Measurements from ENCODE around the gene SLC12A3.

Gene SLC12A3

DNA sequence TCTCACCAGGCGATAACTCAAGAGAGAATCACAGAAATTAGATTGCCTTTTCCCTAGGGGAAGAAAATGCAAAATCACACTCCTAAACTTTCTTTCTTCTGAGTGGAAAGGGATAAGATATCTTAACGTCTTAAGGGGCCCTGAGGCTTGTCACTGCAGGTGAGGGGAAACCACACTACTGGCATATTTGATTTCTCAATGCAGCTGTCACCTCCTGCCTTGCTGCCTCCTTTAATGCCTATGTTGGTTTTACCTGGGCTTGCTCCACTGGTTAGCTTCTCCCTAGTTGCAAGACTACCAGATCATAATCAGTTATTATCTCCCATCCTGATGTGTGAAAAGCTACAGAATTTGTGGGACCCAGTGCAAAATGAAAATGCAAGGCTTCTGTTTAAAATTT is 62.5 kb downstream of the SLC12A3 start:
- Histone ChIP-seq H2AFZ (ENCODE audit: low read depth) (no peak overlapping the region), H3K4me3 (IDR thresholded peaks at IDR 0.05; ENCODE audit: insufficient read depth, low read depth, low read length) (no peak overlapping the region), H4K20me1 (ENCODE audit: insufficient read depth) (no peaks in the 10 kb centered on the region), H3K4me2 (peak overlapping the region; percentile 6; the same call in 1 of the 2 replicates), H3K27ac (no peak overlapping the region), H3K9ac (no peak overlapping the region), H3K36me3 (ENCODE audit: insufficient read depth) (no peaks in the 10 kb centered on the region), H3K79me2 (ENCODE audit: insufficient read depth, low read depth) (peaks cover 5% of the 10 kb centered on the region), H3K4me1 (ENCODE audit: low read depth, poor library complexity, severe bottlenecking) (peaks cover 40% of the 10 kb centered on the region), H3K27me3 (ENCODE audit: insufficient read depth, low read depth) (no peaks in the 10 kb centered on the region)
- TF ChIP-seq, protein P1, sequence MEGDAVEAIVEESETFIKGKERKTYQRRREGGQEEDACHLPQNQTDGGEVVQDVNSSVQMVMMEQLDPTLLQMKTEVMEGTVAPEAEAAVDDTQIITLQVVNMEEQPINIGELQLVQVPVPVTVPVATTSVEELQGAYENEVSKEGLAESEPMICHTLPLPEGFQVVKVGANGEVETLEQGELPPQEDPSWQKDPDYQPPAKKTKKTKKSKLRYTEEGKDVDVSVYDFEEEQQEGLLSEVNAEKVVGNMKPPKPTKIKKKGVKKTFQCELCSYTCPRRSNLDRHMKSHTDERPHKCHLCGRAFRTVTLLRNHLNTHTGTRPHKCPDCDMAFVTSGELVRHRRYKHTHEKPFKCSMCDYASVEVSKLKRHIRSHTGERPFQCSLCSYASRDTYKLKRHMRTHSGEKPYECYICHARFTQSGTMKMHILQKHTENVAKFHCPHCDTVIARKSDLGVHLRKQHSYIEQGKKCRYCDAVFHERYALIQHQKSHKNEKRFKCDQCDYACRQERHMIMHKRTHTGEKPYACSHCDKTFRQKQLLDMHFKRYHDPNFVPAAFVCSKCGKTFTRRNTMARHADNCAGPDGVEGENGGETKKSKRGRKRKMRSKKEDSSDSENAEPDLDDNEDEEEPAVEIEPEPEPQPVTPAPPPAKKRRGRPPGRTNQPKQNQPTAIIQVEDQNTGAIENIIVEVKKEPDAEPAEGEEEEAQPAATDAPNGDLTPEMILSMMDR (conservative IDR thresholded peaks at IDR 0.05; ENCODE audit: low read depth, low read length): no peak

DNA sequence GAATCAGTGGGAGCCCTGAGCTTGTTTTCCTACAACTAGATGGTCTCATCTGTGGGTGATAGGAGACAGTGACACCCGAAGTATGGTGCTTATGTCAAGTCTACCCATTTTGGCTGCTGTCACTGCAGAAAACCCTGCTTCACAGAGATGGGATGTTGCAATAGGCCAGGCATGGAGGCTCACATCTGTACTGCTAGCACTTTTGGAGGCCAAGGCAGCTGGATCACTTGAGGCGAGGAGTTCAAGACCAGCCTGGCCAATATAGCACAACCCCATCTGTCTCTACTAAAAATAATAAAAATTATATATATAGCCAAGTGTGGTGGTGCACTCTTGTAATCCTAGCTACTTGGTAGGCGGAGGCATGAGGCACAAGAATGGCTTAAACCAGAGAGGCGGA is 64.6 kb downstream of the SLC12A3 start:
- Histone ChIP-seq H3K36me3 (ENCODE audit: insufficient read depth) (peaks cover 4% of the 10 kb centered on the region; the same call in 1 of the 2 replicates), H2AFZ (ENCODE audit: low read depth) (no peak overlapping the region), H3K4me1 (ENCODE audit: low read depth, poor library complexity, severe bottlenecking) (peaks cover 33% of the 10 kb centered on the region), H3K27me3 (ENCODE audit: insufficient read depth, low read depth) (no peaks in the 10 kb centered on the region), H3K27ac (peak overlapping the region; percentile 97; the same call in 1 of the 2 replicates), H3K79me2 (ENCODE audit: insufficient read depth, low read depth) (peaks cover 26% of the 10 kb centered on the region), H3K4me3 (IDR thresholded peaks at IDR 0.05; ENCODE audit: insufficient read depth, low read depth, low read length) (no peak overlapping the region), H3K9ac (no peak overlapping the region), H4K20me1 (ENCODE audit: insufficient read depth) (peaks cover 18% of the 10 kb centered on the region; the same call in 1 of the 2 replicates), H3K4me2 (peak overlapping the region; percentile 98; the same call in 1 of the 2 replicates)
- TF ChIP-seq, protein P1 (conservative IDR thresholded peaks at IDR 0.05; ENCODE audit: low read depth, low read length): no peak

DNA sequence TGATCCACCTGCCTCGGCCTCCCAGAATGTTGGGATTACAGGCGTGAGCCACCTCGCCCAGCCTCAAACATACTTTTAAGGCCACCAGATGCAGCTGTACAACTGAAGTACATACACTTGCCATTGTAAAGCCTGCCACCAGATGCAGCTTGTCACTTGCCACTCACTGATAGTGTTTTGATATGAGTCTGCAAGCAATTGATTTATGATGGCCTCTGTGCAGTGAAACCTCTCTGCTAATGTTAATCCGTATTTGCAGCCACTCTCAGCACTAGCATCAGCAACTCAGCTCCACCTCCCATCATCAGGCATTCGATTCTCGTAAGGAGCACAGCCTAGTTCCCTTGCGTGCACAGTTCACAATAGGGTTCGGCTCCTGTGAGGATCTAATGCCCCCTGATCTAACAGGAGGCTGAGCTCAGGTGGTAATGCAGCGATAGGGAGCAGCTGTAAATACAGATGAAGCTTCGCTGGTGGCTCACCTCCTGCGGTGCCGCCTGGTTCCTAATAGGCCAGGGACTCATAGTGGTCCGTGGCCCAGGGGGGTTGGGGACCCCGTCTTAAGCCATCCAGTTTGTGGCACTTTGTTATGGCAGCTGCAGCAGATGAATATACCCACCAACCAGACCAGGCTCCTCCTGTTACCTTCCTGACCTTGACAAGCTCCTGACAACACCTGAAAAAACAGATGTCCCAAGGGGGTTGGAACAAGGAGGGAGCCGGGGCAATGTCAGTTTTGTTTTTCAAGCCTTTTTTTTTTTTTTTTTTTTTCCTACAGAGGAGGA is 65.7 kb downstream of the SLC12A3 start:
- Histone ChIP-seq H3K27ac (peak overlapping the region; percentile 97), H2AFZ (ENCODE audit: low read depth) (peak overlapping the region; percentile 36; the same call in 1 of the 2 replicates), H3K4me2 (peak overlapping the region; percentile 98)

DNA sequence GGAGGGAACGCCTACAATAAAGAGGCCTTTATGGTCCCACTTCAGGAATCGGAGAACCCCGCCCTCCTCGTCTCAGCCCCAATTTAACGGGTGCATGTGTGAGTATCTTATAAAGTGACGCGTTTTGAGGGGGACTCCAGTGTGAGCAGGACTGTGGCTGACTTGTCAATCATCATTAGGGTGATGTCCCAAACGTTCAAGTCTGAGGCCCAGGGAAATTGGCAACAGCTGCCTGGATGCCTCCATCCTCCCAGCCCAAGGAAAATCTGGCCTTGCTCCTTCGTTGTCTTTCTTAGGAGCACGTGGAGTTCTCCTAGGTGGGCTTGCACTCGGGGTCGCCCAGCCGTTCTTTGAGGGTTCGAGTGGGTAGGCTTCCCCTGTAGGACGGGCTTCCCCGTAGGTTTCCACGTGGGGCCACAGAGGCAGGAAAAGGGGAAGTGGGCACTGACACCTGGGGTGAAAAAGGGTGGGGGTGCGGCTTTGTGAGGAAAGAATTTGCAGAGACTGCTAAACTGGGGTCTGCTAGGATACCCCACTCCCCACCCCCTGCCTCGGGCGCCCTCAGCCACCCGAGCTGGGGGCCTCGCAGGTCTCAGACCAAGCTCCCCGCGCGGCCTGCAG is 66.4 kb downstream of the SLC12A3 start:
- peaks cover 19% of the 10 kb centered on the region; the same call in 1 of the 2 replicates for H3K36me3 ChIP-seq (ENCODE audit: insufficient read depth)
- peaks cover 18% of the 10 kb centered on the region; the same call in 1 of the 2 replicates for H4K20me1 ChIP-seq (ENCODE audit: insufficient read depth)
- peak overlapping the region; percentile 97 for H3K27ac ChIP-seq
- no peaks in the 10 kb centered on the region for H3K27me3 ChIP-seq (ENCODE audit: insufficient read depth, low read depth)
- H2AFZ ChIP-seq (ENCODE audit: low read depth): peak overlapping the region; percentile 36; the same call in 1 of the 2 replicates
- H3K9ac ChIP-seq: peak overlapping the region; percentile 99
- TF ChIP-seq, protein P1 (conservative IDR thresholded peaks at IDR 0.05; ENCODE audit: low read depth, low read length): no peak
- H3K79me2 ChIP-seq (ENCODE audit: insufficient read depth, low read depth): peaks cover 44% of the 10 kb centered on the region
- H3K4me2 ChIP-seq: peak overlapping the region; percentile 98
- peaks cover 46% of the 10 kb centered on the region for H3K4me1 ChIP-seq (ENCODE audit: low read depth, poor library complexity, severe bottlenecking)
- H3K4me3 ChIP-seq (IDR thresholded peaks at IDR 0.05; ENCODE audit: insufficient read depth, low read depth, low read length): no peak overlapping the region

More for the DNA sequence above, 65.7 kb downstream of the SLC12A3 start:
- Histone ChIP-seq H3K79me2 (ENCODE audit: insufficient read depth, low read depth) (peaks cover 37% of the 10 kb centered on the region), H3K9ac (peak overlapping the region; percentile 99; the same call in 1 of the 2 replicates), H3K4me1 (ENCODE audit: low read depth, poor library complexity, severe bottlenecking) (peaks cover 39% of the 10 kb centered on the region), H4K20me1 (ENCODE audit: insufficient read depth) (peaks cover 18% of the 10 kb centered on the region; the same call in 1 of the 2 replicates), H3K27me3 (ENCODE audit: insufficient read depth, low read depth) (no peaks in the 10 kb centered on the region), H3K36me3 (ENCODE audit: insufficient read depth) (peaks cover 13% of the 10 kb centered on the region; the same call in 1 of the 2 replicates), H3K4me3 (IDR thresholded peaks at IDR 0.05; ENCODE audit: insufficient read depth, low read depth, low read length) (no peak overlapping the region)
- TF ChIP-seq, protein P1 (conservative IDR thresholded peaks at IDR 0.05; ENCODE audit: low read depth, low read length): no peak
